Measurements from ENCODE around the gene OR51D1. TPM values are rescaled to one million over a fixed set of nuclear protein-coding genes. Genes with fewer than 3 reads are reported as not detected.

OR51D1 gene, protein sequence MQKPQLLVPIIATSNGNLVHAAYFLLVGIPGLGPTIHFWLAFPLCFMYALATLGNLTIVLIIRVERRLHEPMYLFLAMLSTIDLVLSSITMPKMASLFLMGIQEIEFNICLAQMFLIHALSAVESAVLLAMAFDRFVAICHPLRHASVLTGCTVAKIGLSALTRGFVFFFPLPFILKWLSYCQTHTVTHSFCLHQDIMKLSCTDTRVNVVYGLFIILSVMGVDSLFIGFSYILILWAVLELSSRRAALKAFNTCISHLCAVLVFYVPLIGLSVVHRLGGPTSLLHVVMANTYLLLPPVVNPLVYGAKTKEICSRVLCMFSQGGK
- not detected in 2 replicates for total RNA-seq (2014; rRNA removed; shearing (Covaris generic))

DNA sequence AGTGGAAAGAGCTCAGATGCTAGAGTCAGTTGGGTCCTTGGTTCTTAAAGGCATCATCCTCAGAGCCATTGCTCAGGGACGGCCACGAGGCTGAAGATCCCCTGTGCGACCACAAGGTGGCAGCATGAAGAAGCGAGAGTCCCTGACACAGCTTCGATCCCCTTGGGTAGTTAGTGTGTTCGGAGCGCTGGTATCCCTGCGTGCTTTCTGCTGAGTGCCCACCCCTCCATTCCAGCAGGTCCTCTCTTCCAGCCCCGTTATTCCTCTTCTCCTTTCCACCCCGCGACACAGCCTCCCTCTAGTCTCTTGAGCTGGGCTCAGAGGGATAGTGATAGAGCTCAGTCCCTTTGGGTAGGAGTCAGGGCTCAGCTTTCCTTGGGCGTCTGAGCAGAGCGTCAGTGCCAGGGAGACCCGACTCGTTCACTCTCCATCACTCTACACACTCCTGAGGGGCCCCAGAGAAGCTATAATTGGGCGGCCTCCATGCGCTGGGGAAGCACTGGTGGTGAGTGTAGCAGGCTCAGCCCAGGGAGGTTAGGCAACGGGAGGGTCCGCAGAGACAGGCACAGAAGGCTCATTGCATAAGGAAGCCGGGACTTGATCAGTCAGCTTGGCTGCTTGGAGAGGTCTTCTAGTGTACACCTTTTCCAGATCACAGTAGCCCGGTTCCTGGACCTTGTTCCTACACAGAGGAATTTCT is at the start of gene OR51D1:
OR51D1 (plus strand) TSS at position 516 of the 700 bp plus-strand sequence. CDS start 2,314 bp downstream, outside the sequence.
- peak; percentile 64 for DNase-seq (ENCODE audit: low read depth)

DNA sequence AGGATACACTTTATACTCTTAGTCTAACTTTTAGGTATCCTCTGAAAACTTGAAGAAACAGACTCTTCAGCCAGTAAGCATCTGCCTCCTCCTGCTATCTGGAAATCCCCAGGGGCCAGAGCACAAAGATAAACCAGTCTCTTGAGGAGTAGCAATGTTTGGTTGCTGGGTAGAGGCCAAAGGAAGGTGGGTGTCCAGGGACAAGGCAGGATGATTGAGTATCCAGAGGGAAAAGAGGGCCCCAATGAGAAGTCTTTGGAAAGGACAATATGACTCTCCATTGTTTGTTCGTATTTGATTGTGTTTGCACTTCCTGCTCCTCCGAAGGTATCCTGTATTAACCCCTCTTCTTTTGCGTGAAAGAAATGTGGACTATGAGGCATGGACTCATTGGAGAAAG is 48.3 kb upstream of the OR51D1 start:
- DNase-seq (ENCODE audit: low read depth): no peak

DNA sequence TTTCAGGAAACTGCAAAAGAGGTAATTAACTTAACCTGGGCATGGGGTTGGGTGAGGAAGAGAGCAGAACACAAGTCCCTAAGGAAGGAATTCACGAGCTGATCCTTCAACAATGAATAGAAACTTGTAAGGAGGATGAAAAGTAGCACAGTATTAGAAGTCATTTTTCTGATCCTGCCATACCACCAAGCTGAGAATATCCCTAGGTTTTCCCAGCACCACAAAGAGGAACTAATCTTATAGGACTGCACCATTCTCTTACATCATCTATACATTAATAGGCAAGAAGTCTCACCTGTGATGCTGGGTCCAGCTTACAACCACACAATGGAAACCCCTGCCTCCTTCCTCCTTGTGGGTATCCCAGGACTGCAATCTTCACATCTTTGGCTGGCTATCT is 43.5 kb upstream of the OR51D1 start, which contains the start of gene OR52I1:
OR52I1 (plus strand) TSS at position 301 of the 400 bp plus-strand sequence; CDS start at position 301, 0 bp downstream.
- DNase-seq (ENCODE audit: low read depth): no peak

DNA sequence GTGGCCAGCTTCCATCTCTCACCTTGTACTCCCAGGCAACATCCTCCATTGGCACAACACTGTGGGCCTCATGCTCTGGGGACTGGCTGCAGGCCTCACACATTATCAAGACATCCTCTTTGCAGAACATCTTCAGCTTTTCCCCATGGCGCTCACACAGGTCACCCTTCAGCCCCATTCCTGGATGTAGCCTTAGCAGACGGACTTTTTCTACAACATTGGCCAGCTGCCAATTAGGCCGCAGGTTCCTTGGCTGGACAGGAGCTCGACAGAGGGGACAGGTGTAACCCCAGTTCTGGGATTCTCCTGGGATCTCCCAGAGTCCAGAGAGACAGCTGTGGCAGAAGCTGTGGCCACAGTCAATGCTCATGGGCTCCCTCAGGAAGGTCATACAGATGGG is 32.2 kb upstream of the OR51D1 start:
- no peak for DNase-seq (ENCODE audit: low read depth)

DNA sequence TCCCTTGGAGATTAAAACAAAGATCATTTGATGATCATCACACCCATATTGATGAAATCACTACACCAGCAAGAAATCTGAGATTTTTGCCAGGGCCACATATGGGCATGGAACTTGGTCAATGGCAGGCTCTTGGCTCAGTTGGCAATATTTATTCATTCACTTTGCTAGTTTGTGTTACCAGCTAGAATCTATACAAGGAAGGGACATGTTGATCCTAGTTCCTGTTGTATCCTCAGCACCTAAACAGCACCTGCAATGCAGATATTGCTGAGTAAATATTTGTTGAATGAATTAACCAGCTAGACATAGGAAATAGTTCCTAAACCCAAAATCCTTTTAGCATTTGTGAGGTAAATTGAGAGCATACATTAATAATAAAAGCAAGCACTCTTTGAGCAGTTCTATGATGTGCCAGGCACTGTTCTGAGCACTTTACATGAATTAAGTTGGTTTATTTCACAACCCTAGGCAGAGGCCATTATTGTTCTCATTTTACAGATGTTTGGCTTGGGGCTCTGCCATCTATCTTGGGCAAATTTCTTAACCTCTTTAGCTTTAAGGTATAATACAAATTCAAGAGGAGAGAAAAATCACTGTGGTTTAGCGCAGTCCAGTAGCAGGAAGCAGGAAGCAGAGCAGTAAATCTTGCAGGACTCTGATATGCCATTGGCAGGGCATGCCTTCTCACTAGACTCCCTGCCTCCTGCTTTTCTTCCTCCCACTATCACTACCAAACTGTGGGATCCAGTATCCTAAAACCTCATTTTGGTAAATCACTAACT is 30.9 kb upstream of the OR51D1 start:
- DNase-seq (ENCODE audit: low read depth): no peak

DNA sequence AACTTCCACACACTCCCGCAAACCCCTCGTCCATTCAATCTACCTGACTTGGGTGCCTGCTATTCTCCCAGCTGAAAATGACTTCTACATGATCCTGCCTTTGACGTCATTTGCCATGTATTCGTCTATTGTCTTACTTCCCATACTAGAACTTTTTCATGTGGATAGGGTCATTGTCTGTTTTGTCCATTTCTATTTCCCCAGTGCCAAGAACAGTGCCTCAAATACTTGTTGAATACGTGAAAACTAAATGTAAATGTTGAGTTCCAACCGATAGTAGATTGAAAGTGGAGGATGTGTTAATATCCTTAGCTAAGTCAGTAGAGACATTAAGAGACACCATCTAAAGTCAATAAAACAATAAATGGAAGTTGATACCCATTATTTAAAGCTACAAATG is 30.2 kb upstream of the OR51D1 start:
- DNase-seq (ENCODE audit: low read depth): no peak

DNA sequence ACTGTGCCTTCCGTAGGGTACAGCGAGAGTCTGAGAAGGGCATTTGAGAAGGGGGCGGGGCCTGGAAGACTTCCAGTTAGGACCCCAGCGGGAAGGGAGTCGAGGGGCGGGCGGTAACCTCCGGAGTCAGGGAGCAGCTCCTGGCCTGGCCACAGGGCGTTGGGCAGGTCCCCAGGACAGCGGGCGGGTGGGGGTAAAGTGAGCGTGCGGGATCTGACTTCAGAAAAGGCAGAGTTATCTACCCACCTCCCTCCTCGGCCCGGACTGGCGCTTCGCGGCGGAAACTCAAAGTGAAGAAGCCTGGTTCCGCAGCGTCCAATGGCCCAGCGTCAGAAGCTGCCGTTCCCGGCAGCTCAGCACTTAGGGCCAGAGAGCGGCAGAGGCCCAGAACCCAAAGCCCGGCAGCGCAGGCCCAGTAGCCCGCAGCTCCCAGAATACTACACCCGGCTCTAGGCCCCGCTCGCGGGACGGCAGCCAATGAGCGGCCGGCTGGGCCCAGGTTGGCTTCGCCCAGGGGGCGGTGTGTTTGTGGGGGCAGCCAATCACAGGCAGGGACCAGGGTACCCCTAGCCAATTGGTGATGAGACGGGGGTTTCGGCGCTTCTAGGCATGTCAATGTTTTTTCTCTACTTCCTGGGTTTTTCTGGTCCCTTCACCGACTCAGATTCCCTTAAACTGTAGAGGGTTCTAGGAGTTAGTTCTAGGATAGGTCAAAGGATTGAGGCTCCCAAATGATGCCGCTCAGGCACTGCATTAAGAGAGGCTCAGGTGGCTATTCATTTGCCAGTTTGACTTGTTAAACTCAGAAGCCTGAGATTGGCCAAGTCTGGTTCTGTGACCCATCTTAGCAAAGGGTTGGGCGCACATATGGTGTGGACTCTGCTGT is 29.3 kb upstream of the OR51D1 start, which contains the start of gene TRIM68:
TRIM68 (minus strand) TSS at position 451 of the 886 bp plus-strand sequence. CDS start 2,727 bp downstream, outside the sequence.
- DNase-seq (ENCODE audit: low read depth): peak; percentile 95

DNA sequence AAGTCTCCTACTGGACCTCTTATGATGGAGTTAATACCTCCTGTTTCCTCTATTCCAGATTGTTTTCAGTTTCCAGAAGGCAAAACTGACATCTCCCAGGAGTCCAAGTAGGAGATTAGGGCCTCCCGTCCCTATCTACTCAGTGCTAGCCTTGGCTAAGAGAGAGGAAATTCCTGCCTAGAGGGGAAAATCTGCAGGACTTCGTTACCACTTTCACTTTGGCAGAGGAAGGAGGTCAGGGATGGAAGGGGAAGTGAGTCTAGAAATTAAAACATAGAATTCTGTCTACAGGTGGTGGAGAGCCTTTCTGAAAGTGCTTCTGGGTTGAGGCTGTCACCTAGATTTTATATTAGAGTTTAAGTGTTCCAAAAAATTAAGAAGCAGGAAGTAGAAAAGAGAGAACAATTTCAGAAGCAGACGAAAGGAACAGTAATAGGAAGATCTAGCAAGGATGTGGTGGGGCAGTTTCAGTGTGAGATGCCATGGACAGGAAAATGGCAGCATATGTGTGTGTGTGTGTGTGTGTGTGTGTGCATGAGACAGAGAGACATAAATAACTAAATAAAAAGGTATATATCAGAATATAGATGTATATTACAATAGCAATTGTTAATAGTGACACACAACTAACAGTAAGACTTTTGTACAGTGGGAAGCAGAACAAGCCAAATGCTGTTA is 26.9 kb upstream of the OR51D1 start:
- no peak for DNase-seq (ENCODE audit: low read depth)

DNA sequence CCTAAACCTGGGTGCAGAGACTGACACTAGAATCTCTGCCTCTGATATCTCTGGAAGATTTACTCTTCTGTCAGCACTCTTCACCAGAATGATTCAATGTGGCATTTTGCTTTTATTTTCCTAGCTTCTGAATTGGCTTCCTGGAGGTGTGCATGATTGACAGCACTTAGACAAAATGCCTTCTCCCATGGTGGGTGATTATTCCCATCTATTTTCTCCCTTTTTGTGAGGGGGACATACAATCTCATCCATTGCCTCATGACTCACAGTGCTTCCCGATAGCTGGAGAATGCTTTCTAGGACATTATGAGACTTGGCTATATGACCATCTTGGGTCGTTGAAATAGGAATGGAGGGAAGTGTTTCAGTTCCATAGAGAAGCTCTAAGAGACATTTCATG is 25.3 kb upstream of the OR51D1 start:
- no peak for DNase-seq (ENCODE audit: low read depth)

DNA sequence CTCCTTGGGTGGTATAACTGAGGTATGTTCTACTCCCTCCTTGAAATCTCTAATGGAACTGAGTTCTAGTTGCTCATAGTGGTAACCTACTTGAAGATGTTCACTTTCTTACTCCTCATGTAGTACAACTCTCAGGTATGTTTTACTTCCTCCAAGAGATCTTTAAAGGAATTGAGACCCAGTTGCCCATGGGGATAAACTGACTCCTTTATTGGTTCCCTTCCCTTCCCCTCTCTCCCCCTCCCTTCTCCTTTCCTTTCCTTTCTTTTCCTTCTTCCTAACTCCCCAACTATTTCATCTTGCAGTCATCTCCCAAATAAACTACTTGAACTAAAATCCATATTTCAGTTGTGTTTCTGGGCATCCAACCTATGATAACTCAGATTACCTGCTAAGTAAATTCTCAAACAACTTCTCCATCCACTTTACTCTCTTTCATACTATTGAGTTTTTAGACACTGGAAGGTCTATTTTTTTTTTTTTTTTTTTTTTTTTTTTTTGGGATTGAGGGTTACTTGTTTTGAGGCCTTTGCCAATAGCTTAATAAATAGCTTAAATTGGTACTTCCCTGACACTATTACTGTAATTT is 21.3 kb upstream of the OR51D1 start:
- DNase-seq (ENCODE audit: low read depth): no peak

DNA sequence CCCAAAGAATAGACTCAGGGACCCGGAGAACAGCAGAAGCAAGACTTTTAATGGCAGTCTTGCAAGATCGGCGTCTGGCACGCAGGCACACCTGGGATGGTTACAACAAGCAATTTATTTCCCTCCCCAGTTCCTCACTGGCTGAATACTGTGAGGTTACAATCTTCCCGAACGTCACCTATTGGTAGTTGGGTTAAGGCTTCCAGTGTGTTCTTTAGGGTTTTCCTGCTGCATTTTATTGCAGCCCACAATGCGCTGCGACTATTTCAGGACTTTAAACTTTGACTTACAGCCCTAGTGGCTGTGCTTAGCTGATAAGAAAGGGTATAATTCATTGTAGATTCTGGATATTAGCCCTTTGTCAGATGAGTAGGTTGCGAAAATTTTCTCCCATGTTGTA is 17.8 kb upstream of the OR51D1 start:
- no peak for DNase-seq (ENCODE audit: low read depth)

DNA sequence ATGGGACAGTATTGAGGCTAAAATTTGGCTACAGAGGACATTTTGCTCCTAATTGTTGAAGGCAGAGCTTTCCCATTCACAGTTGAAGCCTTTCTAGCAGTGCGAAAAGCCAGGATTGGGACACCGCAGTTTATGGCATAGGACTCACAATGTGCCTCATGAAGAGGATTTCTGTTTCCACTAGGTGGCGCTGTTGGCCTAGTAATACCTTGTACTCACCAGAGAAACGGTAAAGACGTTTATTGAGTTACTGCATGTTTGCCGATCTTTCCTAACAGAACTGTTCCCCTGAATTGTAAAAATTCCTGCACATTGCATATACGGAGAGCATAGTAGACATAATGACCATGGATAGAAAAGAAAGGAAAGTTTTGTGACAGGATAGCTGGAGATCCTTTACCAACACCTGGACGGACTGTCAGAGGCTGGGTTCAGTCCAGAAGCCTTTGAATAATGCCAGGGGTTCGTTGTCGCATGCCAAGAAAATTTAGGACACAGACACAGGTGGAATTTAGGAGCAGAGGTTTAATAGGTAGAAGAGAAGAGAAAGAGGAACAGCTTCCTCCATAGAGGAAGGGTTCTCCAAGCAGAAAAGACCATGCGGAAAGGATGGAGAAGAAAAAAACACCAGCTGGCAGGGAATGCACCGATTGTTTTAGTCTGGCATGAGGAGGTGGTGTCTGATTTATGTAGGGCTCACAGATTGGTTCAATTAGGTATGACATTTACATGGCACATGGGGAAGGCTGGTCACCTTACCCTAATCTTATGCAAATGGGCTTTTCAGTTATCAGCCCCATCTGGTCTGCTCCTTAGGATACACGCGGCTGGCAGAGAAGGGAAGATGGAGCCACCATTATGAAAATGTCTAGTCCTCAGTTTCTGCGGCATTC is 10.8 kb upstream of the OR51D1 start:
- DNase-seq (ENCODE audit: low read depth): peak; percentile 60

DNA sequence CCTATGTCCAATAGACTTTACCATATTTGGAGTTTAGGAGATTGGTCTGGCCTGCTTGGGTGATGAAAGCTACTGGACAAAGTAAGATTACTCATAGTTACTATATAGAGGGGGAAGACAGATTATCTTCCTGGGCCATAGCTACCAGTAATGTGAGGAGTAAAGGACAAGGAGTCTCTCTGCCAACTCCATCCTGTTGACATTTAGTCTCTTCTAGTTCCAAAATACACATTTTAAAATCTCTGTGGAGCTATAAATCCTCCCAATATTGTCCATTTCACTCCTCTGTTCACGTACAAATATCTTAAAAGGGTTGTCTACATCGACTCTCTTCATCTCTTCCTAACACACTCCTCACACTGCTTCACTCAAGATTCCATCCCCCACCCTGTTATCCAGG is 1.1 kb upstream of the OR51D1 start:
- no peak for DNase-seq (ENCODE audit: low read depth)

DNA sequence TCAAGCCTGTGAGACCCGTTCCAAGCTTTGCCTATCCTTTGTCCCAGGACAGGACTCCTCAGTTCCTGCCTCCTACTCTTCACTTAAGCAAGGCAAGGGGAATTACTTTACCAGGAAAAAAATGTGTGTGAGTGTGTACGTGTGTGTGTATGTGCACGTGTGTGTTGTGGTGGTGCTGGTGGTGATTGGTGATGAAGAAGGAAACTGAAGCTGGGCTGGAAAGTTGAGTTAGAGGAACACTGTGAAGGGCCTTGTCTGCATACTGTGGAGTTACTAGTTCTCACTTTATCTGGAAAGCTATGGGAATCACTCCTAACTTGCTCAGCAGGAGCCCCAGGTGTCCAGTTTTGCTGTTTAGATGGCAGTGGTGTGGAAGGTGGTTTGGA is 378 bp downstream of the OR51D1 start:
- DNase-seq (ENCODE audit: low read depth): no peak

DNA sequence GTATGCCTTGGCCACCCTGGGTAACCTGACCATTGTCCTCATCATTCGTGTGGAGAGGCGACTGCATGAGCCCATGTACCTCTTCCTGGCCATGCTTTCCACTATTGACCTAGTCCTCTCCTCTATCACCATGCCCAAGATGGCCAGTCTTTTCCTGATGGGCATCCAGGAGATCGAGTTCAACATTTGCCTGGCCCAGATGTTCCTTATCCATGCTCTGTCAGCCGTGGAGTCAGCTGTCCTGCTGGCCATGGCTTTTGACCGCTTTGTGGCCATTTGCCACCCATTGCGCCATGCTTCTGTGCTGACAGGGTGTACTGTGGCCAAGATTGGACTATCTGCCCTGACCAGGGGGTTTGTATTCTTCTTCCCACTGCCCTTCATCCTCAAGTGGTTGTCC is 2.7 kb downstream of the OR51D1 start:
- DNase-seq (ENCODE audit: low read depth): no peak

DNA sequence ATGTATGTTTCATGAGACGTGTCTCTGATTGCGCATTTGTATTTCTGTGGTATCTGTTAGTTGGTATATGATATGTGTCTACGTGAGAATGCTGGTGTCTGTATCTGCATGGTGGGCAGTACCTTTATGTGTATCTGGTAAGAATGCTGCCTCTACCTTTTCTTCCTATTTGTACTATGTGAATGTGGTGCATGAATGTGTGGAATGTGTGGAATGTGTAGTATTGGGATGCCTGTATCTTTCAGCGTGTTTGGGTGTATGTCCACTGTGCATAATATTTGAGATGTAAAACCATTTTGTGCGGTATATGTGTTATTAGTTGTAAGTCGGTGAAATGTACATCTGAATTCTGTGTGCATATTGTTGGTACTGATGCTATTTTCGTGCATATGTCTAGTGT is 4.2 kb downstream of the OR51D1 start:
- no peak for DNase-seq (ENCODE audit: low read depth)

DNA sequence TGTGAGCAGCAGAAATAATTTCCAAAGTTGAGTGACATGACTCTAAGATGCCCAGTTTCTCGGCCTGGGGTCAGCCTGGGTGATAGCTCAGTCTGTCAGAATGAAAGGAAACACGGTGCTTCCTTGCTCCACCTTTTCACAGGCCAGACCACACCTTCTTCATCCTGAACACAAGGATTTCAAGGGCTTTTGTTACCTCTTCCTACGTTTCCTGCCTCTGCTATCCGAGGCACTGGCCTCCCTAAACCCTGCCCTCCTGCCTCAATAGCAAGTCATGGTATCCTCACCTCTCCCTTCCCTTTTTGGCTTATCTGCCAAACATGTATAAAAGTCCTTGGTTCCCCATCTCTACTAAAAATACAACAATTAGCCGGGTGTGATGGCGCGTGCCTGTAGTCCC is 4.8 kb downstream of the OR51D1 start:
- no peak for DNase-seq (ENCODE audit: low read depth)

DNA sequence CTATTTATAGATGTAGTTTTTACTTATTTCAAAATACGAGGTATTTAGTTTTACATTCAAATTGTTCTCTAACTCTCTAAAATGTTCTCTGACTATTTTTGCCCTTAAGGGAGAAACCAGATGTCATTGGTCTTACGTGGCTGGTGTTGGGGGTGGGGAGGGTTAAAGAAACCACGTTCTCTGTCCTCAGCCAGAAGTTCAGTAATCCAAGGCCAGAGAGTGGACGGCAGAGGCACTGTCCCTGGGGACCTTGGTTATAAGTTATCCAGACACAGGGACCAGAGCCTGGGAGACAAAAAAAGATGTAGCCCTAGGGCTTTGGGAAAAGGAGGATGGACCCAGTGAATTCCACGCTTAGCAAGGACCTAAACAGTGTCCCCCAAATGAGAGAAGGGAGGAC is 5.8 kb downstream of the OR51D1 start:
- no peak for DNase-seq (ENCODE audit: low read depth)

DNA sequence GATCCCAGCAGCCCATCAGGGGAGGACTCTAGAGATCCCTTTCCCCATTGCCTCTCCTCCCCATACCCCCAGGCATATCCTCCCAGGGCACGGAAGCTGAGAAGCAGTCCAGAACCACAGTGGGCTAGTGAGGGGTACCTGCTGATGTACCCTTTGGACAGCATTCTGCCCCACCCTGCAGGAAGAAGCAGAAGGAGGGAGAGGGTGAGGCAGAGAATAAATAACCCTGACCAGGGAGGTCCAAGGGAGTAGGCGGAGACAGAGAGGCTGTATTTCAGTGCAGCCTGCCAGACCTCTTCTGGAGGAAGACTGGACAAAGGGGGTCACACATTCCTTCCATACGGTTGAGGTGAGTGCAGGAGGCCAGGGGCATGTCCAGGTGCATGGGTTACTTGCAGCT is 6.4 kb downstream of the OR51D1 start, which contains the start of gene OR51E1:
OR51E1 (plus strand) TSS at position 301 of the 400 bp plus-strand sequence. CDS start 8,545 bp downstream, outside the sequence.
- no peak for DNase-seq (ENCODE audit: low read depth)
